ENCODE measurements around the gene SNAI3.
A peak's percentile ranks its signal among the peaks of the same experiment; 100 is the strongest.

SNAI3 gene

DNA sequence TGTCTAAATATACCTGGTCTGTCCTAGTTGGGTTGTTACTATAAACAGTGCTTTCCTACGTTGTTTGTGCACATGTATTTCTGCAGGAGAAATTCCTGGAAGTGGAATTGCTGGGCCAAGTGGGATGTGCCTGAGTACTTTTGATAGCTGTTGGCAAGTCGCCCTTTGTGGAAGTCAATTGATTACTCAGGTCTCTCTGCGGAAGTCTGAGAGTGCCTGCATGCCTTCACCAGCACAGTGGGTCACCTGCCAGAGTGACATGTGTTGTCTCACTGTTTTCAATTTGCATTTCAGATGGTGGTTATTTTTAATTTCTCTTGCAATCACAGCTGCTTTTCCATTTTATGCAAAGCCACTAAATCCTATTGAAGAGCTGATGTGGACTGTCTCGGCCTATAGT is 21.2 kb downstream of the SNAI3 start:
- no peak for DNase-seq

DNA sequence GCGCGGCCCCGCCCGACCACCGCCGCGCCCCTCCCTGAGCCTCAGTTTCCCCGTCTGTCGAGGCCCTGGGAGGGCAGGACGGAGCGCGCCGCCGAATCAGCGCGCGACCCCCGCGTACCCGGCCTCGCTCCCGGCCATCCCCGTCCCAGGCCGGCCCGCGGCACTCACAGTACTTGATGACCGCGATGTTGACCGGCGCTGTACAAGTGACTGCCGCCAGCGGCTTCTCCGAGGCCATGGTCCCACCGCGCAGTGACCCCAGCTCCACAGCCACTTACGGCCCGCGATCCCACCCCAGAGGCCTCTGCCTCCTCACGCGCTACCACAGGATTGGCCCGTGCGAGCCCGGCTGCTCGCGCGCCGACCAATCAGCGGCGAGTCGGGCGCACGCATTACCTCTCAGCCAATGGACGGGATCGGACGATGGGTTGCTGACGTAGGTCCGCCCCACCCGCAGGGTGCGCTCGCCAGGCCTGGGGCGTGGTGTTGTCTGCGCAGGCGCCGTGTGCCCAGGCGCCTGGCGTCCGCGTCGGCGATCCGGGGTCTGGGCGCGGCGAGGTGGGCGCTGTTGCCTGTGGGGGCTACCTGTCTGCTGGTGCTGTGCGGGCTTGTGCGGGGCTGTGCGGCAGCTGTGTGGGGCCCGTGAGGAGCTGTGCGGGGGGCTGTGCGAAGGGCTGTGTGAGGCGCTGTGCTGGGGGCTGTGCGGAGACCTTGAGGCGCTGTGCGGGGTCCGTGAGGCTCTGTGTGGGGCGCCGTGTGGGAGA is 23.3 kb downstream of the SNAI3 start, which contains the start of gene MVD:
TSS of gene MVD (minus strand) at position 249 of the 764 bp plus-strand sequence. CDS start at position 238, 11 bp downstream.
- DNase-seq = peak; percentile 94 to 95

DNA sequence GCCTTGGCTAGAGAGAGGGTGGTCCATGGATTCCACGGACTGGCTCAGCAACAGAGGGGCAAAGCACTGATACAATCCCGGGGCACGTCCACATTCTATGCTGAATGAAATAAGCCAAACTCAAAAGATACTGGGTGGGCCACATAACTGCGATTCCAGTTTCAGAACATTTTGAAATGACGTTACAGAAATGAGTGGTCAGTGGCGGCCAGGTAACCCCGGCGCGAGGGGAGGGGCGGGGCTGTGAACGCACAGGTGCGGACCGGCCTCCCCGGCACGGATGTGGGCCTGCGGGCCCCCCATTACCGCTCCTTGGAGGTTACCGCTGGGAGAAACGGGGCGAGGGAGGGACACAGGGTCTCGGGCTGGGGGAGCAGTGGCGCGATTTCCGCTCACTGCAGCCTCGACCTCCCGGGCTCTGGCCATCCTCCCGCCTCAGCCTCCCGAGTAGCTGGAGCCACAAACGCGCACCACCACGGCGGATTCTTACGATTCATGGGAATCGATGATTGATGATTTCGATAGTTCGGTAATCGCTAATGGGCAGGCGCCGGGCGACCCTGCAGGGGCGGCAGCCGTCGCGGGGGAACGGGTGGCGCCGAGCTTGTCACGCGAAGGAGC is 24.0 kb downstream of the SNAI3 start:
- no peak for DNase-seq

DNA sequence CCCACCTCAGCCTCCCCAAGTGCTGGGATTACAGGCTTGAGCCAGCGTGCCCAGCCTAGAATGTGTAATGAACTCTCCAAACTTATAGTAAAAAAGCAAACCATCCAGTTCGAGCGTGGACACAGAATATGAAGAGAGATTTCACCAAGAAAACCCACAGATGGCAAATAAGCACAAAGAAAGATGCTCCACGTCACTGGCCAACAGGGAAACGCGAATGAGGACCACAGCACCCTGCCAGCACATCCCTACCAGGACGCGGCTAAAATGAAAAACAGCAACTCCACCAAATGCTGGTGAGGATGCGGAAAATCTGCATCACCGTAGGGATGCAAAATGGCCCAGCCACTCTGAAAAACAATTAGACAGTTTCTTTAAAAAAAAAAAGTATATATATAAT is 24.8 kb downstream of the SNAI3 start:
- DNase-seq = no peak

DNA sequence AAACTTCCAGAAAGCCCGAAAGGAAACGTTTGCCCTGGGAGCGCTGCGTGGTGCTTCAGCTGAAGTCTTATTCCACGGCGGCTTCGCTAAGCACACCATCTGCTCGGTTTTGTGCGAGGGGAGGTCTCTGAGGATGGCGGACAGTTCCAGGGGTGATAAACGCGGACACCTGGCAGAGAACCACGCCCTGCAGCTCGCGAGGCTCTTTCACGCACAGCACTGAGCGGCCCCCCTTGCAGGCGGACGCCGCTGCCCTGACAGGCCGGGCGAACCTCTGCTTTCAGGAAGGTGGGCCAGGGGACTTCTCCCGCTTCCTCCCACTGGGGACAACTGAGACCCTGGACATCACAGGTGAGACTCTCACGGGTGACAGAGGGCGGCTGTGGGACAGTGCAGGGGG is 27.1 kb downstream of the SNAI3 start:
- no peak for DNase-seq

DNA sequence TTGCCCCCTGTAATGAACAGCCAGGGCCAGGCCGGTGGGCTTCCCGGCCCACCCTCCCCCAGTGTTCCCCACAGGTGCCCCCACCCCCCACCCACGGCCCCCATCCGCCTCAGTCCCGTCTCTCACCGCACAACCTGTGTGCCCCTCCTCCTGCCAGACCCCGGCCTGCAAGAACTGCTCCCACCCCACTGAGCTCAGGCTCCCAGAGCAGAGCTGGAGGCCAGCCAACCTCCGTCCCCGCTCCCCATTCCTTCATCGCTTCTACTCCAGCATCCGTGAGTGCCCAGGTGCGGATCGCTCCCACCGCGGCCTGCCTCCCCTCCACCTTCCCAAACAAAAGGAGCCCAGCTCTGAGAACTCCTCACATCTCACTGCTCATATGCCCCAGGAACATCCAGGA is 27.6 kb downstream of the SNAI3 start:
- no peak for DNase-seq

DNA sequence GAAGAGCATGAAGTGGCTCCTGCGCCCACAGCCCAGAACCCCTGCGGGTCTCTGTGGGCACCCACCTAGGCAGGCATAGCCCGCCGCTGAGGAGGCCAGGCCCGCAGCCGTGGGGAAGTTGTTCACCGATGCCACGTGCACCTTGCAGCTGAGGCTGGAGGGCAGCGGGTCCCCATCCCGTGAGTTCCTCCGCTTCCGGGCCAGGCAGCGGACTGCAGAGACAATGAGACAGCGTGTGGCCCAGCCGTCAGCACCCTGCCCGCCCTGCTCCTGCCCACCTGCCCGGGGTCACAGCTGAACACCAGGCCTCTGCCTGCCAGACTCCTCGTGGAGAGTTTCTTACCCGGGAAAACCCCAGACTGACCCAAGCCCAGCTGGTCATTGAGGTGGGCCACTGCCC is 28.9 kb downstream of the SNAI3 start:
- DNase-seq = no peak

DNA sequence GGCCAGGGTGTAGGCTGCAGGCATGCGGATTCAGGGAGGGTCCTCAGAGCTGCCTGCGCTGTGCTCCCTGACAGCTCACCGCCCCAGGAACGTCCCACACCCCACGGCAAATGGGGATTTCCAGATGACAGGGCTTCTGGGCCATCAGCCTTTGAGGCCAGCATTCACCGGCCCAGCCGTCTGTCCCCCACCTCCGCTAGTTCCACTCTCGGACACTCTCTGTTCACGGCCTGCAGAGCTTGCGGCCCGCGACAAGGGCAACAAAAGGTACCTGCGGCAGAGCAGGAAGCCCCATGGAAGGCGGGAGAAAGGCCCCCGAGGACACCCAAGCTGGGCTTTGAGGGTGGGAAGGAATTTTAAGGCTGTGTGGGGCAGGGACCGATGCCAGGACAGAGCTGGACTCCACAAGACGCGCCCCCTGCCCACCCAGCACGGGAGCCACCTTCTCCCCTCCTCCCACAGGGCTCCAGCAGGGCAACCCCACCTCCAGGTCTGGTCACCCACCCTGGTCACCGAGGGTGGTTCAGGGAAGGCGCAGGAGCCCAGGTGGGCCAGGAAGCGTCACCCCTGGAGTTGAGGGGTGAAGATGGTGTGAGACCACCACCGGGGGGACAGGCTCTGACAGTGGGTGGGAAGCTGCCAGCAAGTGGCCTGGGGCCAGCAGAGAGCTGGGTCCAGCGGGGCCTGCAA is 29.9 kb downstream of the SNAI3 start:
- DNase-seq = no peak

DNA sequence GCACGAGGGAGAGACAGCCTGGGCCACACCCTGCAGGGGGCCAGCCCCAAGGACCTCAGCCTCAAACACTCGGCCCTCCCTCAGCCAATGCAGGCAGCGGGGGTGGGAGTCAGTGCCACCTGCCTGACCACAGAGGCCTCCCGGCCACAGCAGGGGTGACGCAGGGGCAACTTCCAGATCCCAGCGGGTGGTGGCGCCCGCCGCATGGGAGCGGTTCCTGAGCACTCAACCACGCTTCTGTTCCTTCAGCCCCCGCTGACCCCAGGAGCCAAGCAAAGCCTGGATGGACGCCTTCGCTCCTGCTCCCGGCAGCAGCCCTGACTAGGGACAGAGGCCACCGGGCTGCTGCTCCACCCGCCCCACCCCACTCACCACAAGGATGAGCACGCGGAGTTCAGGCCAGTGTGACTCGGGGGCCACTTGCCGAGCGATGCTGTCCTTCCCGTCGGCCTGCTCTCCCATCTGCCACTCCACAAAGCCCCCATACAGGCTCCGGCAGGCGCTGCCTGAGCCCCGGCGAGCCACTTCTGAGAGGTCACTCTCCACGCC is 30.5 kb downstream of the SNAI3 start:
- no peak for DNase-seq

DNA sequence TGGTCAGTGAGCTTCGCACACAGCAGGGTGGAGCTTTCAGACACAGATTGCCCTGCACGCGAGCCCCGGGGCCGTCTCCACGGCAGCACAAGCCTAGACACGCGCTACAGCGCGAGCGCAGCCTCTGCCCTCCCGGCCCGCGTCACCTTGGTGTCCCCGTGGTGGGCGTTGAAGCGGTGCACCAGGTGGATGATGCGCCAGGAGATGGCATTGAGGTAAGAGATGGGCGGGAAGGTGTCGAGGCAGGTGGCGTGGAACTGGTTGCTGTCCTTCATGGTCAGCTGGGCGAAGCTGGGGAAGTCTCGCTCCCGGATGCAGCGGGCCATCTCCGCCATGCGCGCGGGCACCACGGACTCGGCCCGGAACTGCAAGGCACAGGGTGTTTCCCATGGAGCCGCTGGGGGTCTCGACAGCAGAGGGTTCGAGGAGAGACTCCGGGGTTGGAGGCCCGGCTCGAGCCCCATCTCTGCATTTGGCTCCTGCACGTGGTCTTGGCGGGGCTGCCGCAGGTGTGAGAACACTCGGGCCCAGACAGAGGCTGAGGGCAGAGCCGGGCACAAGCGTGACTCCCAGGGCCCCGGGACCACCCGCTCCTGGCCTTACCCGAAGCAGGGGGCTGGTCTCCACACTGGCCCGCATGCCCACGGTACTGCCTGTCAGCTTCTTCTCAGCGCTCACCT is 31.1 kb downstream of the SNAI3 start:
- DNase-seq = no peak

DNA sequence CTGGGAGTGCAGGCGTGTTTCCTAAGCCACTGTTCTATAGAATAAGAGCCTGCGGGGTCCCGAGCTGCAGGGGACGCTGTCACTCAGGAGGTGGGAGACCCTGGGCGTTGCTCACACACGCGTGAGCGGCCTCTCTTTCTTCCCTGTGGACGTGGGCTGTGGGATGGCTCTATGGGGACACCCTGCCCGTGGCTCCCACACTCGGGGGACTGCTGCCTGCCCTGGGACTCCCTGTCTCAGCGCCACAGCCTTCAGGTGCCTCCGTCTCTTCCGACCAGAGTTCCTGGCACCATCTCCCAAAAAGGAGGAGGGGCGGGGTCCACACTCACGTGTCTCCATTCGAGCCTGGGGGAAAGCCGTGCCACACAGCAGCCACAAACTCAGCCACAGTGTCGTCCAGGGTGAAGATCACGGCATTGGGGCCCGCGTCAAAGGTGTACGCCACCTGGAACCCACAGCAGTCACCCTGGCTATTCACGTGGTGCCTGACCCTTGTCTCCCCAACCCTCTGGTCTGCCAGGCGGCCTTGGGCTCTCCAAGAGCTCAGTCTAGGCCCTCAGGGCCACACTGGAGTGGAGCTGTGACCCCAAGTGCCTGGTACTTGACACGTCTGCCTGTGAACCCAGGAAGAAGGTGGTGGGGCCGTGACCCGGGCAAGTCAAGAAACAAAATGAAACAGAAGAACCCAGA is 31.8 kb downstream of the SNAI3 start:
- DNase-seq = no peak

DNA sequence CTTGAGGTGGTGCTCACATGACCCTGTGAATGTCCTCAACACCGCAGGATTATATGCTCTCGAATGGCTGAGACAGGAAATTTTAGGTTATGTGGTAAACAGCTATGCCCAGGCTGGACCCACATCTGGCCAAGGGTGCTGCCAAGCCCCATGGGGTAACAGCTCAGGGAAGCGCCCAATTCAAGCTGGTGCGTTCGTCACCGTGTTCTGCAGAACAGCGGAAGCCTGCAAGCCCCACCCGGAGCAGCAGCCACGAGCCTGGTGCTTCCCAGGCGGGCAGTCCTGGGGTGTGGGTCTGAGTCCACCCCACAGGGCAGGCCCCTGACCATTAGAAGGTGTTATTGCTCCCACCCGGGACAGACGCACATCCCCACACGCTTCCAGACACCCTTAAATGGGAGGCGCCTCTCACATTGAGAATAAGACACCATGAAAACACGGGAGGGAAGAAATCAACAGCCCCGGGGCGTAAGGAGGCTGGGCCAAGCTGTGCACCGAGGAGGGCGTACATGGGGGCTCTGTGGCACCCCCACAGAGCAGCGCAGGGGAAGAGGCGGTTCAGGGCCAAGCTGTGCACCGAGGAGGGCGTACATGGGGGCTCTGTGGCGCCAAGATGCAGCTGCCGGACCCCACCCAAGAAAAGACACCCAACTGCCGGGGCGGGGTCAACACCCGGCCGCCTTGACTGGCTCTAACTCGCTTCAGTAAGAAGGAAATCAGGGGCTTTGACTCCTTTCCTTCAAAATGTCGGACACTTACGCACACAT is 32.5 kb downstream of the SNAI3 start:
- no peak for DNase-seq

DNA sequence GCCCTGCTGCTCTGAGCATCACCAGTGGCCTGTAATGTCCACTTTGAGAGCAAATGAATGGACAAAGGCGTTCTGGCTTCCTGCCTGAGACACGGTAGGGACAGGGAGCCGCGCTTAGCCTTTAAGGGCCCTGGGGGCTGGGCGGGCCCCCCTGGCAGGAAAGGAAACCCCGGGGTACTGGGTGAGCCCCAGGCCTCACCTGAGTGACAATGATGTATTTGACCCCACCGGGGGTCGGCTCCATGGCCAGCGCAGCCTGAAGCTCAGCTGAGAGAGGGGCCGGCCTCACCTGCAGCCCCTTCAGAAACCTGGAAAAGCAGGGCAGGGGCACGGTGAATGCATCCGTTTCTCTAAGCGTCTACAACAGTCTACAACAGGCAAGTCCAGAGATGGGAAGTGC is 33.2 kb downstream of the SNAI3 start:
- no peak for DNase-seq

DNA sequence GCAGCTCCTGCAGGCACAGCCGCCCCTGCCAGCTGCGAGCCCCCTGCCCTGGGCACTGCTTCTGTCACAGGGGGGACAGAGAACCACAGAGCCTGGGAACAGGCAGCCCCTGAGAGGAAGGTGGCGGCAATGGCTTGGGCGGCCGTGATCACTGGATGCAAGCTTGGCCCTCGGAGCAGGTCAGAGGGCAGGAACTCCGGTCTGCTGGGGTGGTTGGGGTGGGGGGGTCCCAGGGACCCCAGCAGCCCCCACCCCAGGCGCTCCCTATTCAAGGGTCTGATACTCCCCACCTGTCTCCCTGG is 33.6 kb downstream of the SNAI3 start:
- no peak for DNase-seq

DNA sequence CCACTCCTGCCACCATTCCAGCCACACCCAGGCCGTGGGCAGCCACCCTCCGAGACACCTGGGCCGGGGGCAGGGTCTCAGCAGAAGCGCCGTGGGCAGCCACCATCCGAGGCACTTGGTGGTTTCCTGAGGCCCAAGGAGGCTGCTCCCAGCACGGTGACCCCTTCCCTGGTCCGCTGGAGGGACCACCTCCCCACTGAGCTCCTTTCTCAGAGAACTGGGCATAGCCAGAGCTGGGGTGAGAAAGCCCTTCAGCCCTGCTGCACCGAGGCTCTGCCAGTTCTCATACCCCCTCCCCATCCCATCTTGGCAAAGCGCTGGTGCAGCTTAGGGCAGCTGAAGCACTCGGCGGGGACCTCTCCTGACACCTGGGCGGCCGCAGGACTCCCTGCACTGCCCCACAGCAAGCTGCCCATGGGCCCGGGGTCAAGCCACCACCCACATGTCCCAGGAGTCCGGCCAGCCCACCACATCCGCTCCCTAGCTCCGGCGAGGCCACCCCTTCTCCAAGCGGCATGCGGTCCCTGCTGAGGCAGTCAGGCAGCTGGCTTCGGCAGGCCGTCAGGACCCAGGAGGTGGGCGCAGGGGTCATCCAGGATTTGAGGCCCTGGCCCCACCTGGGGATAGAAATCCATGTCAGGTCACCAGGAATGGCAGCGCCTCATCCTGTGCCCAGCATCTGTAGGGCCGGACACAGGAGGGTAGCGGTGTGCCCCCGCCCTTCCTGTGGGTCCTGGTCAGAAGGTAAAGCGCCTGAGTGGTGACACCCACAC is 34.1 kb downstream of the SNAI3 start:
- no peak for DNase-seq

DNA sequence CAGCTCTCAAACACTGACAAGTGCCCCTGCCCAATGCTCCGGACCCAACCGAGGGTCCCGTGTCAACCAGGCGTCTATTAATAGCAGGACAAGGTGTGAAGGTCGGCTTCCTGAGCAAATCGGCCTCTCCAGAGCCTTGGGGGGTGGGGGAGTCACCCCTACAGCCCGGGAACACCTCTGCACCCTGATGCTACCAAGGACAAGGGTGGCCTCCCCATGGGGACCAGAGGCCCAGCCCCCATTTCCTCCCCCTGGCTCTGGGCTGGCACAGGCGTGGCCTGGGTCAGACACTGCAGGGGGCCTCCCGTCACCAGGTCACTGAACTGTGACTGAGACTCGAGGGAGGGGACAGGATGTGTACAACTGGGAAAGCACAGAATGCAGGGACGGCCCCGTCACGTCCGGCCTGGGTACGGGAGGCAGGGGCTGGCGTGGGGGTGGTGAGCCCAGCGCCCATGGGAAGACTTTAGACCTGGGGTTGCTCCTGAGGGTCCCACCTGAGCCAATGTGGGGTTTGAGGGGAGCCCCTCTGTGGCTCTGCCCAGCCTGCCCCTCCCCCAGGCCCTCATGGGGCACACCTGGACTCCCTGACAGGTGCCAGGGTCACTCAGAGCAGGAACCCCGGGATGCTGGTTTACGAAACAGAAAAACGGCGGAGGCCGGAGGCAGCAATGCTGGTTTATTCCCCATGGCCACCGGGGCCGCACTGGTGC is 34.9 kb downstream of the SNAI3 start:
- peak; percentile 48 to 64 for DNase-seq

DNA sequence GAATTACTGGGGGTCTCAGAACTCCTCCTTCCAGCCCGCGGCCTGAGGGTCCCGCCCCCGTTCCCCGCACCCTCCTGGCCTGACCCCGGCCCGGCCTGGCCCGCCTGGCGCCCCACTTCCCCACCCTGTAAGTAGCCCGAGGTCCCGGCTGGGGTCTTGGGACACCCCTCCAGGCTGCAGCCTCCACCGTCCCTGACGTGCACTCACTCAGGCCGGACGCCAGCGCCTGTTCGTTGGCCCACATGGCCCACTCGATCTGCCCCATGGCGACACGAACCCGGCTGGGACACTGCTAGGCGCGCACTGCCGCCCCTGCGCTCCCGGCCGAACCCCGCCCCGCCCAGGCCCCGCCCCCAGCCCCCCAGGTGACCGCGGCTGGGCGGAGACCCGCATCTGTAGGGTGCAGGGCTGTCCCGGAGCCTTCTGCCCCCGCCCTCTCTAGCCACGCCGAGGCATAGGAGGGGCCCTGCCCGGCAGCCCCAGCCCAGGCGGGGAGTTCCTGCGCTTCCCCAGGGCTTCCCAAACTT is 35.5 kb downstream of the SNAI3 start, which contains the start of gene CYBA:
TSS of gene CYBA (minus strand) at position 305 of the 527 bp plus-strand sequence. CDS start at position 265, 40 bp downstream.
- peak; percentile 24 to 27 for DNase-seq

DNA sequence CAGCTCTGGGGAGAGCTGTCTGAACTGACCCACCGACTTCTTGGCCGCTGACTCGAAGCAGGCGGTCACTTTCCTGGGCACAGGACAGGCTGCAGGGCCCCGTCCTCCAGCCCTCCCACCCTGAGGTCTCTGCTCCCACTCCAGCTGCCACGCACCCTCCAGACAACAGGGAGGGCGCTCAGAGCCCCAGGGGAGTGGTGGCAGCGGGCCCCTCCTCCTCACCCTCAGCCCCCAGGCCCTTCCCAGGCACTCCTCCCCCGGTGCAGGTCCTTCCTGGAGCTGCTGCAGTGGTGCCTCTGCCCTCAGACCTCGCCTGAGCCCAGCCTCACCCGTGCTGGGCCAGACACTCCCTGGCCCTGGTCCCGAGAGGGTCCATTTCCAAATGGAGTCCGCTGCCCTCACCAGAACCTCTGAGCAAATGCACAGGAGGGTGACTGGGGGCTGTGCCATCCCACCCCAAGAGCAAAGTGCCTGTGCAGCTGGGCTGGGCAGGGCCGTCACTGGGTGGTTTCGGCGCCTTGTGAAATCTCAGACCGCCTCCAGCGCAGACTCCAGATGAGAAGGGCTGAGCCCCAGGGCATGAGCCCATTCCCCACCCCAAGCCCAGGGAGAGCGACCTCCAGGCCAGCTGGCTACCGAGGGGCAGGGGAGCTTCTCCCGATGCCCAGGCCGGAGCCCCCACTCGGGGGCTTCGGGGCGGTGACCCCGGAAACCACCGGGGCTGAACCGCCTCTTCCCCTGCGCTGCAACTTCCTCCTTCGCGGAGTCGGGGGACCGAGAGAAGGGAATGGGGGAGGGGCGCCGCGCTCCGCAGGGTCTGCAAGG is 36.2 kb downstream of the SNAI3 start:
- DNase-seq = peak in 1 of 2 experiments; percentile 23

Measured in NCI-H2081 (cell line).